GM21737 (cell line): ENCODE results near the gene MSMP.

ENCODE experiments used
- ATAC-seq: cut with Tn5 transposase; IDR thresholded peaks from one replicate; pipeline ENCODE4 v1.9.1; 2021; ENCODE audit warnings: mild to moderate bottlenecking, moderate library complexity; ENCODE audit not compliant: unreplicated experiment

MSMP gene

DNA sequence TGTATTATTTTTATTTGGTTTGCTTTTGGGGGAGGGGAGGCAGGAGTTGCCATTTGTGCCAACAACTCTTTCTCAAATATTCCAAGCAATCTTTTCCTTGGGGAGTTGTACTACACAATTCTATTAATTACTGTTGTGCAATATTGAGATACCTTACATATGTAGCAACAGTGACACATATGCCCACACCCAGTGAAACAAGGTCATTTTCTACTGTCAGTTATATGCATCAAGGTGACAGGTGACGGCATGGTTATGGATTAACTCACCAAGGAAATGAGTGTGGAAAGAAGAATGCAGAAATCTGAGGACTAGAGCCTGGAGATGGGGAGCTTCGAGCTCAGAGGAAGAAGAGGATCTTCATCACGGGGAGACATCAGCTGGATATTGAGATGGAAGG is 17.9 kb upstream of the MSMP start:
- no peak for ATAC-seq

- ATAC-seq = no peak
These were observed 17.5 kb upstream of the MSMP start for GRCh38 chr9:35771534-35771933.

- ATAC-seq = no peak
These were observed 17.0 kb upstream of the MSMP start for GRCh38 chr9:35771075-35771433.

GRCh38 chr9:35769763-35770162 is 15.7 kb upstream of the MSMP start:
- no peak for ATAC-seq

DNA sequence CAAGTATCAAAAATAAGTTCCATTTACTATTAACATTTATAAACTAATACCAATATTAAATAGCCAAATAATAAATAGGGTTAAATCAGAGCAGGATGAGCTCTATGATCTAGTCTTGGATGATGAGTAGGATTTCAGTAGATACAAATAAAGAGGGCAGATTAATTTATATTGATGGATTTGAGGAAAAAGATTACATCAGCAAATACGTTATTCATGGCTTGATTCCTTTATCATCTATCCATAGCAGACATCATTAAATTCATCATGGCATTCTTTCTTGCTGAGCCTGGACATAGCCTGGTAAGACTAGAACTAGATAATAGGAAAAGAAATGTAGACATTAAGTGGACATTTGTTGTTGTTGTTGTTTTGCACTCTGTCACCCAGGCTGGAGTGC is 13.4 kb upstream of the MSMP start:
- no peak for ATAC-seq

DNA sequence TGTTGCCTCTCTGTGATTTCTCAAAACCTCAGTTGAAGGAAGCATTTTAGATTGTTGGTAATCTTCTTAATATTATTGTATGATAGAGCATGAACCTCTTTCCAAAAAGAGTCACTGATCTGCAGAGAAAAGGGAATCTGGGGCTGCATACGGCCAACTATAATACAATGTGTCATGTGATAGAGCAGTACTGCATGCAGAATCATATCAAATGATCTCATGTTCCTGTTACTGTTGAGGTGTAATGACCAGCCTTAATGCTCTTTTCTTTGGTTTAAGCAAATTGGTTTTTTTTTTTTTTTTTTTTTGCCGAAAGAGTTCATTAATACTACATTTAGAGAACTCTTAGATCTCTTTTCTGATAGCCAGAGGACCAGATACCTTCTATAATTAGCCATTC is 12.9 kb upstream of the MSMP start:
- no peak for ATAC-seq

- no peak for ATAC-seq
These were observed 9.7 kb upstream of the MSMP start for GRCh38 chr9:35763803-35764202.

DNA sequence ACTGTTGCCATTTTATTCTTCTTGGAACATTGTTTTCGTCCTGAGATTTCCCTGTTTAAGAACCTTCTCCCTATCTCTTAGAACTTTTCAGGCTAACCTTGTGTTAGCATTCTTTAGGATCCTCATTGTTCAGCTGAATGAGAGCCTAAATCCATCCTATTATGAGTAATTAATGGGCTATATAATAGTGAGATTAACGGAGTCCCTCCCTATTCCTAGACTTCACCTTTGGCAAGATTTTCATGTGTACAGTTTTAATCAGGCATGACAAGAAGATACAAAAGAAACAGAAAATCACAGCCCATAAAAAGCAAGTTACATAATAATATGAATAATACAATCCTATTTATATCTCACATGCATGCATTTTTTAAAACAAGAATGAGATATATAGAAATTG is 9.1 kb upstream of the MSMP start:
- no peak for ATAC-seq

GRCh38 chr9:35760651-35761050 is 6.6 kb upstream of the MSMP start:
- ATAC-seq = no peak

- ATAC-seq = no peak
These were observed 5.7 kb upstream of the MSMP start for GRCh38 chr9:35759795-35760194.

DNA sequence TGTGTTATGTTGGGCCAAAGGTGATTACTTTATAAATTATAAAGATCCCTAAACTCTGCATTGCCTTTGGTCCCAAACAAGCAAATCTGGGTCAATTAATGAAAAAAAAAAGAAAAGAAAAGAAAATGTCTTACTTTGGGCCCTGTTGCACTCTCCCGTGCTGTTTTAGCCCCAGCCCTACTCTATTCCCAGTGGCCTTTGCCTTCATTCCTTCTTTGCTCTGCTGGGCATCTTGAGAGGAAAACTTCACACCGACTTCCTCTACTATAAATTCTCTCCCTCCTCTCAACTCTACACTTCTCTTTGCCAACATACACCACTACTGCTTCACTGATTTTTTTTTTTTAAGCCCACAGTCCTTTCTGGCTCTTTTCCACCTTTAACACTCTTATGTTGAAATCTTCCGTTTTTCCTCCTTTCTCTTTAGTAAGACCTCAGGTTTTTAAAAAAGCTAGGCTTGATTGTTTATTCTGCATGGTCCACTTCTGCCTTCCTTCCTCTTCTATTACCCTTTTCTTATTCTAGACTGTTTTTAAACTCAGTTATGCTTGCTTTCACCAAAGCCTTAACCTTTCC is 4.5 kb upstream of the MSMP start:
- ATAC-seq = no peak

DNA sequence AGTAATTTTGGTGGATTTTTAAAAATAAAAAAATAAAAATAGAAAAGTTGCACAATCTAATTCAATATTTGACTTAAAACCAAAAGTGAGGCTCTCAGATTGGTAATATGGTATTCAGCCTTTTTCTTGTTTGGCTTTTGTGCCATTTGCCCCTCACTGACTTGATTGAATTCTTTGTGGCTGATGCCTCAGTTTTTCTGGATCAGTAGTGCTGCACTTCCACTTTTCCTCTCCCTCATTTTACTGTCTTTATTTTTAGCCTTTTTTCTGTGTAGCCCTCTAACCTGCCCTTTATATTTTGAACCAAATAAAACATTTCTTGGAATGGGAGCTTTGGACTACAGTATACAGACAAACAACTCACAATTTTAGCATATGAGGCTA is 3.8 kb upstream of the MSMP start:
- ATAC-seq = no peak

DNA sequence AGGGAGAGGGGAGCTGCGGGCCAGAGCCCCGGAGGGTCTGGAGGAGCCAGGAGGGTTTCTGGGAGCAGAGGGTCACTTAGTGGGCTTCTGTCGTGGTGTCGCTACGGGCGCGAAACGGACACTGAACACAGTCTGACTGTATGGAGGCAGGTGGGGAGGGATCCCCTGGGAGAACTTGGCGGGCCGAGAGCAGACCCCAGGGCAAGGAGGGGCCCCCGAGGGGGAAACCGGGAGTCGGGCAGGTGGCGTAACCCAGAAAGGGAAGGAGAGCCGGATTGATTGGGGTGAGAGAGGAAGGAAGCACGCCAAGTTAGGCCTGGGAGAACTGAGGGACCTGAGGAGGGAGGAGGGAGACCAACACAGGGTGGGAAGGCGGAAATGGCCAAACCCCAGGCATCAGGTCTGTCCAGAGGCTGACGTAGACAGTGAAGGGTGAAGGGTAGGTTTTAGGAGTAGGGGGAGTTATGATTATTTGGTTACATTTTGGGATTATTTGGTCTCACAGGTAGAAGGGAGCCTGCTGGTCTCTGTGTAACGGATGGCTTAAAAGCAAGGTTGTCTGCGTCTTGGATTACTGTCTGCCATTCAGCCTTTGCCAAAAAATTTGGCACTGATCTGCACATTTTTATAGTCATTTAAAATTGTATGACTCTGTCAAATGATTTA is 3.3 kb upstream of the MSMP start:
- peak; percentile 42 for ATAC-seq

DNA sequence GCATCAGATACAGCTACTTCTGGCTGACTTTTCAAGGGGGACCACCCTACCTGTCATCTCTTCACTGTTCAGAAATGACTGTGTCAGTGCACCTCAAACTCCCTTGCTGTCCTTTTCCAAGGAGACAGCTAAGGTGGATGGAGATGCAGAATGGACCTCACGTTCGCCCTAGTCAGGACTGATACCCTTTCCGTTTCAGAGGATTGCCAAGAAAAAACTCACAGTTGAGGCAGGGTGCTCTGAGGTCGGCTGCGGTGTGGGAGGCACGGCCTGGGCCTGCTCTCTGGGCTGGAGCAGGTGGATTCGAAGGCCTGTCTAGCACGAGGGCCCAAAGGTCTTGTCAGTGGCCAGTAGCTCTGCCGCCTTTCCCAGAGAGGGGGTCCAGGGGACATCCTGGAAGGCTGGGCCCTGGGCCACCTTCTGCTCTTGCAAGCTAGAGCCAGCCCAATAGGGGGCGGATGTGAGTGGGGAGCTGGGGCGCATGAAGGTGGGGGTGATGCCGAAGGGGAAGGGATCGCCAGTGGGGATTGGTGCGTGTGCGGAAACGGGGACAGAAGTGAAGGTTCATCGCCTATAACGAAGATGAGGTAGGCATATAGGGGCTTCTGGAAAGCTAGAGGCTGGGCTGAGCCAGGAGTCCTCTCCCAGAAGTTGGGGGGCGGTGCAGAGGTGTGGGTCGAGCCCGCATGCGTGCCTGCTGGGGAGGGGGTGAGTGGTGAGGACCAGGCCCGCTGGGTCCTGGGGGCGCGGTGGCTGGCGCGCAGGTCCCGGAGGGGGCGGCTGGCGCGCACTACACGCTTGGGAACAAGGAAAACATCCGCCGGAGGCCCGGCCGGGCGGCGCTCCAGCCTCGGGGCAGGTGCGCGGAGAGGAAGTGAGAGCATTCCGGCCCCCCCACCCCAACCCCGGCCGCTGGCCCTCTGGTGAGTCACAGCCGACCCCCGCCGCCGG is 2.5 kb upstream of the MSMP start:
- peak; percentile 49 for ATAC-seq

GRCh38 chr9:35755071-35755470 is 995 bp upstream of the MSMP start:
- no peak for ATAC-seq

DNA sequence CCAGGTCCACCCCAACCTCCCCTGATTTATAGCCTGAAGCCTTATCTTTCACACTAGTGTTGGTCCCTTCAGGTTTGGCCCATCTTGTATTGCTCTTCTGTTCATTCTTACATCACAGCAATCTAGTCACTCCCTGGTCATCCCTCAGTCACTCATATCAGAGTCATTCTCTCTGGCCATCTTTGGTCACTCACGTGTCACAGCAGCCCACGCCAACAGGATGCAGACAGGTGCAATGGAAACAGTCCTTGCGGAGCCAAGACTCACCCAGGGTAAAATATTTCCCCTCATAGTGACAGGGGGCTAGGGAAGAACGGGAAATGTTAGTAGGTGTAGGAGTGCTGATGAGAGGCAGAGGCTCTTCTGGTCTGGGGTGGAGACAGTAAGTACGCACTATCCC is 610 bp downstream of the MSMP start:
- ATAC-seq = no peak

- no peak for ATAC-seq
These were observed 3.9 kb downstream of the MSMP start for GRCh38 chr9:35750256-35750531.

GRCh38 chr9:35749515-35750255 is 4.4 kb downstream of the MSMP start:
- ATAC-seq = peak; percentile 24

GRCh38 chr9:35748858-35749514 is 5.1 kb downstream of the MSMP start, which contains the start of the genes GBA2 and RGP1:
Gene GBA2, minus strand, starts transcription at chr9:35749228. Its CDS starts 524 bp downstream, at chr9:35748704.
Gene RGP1, plus strand, starts transcription at chr9:35749287. Its CDS starts 469 bp downstream, at chr9:35749756.
- peak; percentile 74 for ATAC-seq

DNA sequence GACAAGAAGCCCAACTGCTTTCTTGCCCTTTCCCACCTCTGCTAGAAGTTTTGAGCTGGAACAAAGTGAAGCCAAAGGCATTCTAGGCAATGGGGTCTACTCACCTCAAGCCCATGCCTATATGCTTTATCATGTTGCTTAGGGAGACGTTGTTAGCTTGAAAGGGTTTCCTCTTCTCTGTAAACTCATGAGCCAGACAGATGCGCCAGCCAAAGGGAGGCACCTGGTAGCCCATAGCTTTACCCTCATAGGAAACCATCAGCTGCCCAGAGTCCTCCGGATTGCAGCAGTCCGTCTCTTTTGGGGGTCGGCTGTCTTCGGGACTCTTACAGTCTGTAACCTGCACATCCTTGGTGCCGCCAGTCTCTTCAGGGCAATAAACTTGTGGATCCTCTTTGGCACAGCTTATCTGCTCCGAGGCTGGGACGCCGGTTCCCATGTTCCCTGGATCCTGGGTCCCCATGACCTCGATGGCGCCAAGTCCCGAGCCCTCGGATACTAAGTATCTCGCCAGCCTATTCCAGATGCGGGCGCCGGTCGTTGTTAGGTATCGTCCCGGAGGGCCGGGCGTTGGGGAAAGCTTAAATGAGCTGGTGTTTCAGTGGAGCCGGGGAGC is 5.7 kb downstream of the MSMP start:
- peak; percentile 3 for ATAC-seq
